HG02642 (cell line): ENCODE results near the gene HACD3.

Experiments
- ATAC-seq: cut with Tn5 transposase; IDR thresholded peaks from one replicate; pipeline ENCODE4 v1.9.1; 2021; ENCODE audit warnings: mild to moderate bottlenecking; ENCODE audit not compliant: unreplicated experiment, poor library complexity

HACD3 gene, protein sequence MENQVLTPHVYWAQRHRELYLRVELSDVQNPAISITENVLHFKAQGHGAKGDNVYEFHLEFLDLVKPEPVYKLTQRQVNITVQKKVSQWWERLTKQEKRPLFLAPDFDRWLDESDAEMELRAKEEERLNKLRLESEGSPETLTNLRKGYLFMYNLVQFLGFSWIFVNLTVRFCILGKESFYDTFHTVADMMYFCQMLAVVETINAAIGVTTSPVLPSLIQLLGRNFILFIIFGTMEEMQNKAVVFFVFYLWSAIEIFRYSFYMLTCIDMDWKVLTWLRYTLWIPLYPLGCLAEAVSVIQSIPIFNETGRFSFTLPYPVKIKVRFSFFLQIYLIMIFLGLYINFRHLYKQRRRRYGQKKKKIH

DNA sequence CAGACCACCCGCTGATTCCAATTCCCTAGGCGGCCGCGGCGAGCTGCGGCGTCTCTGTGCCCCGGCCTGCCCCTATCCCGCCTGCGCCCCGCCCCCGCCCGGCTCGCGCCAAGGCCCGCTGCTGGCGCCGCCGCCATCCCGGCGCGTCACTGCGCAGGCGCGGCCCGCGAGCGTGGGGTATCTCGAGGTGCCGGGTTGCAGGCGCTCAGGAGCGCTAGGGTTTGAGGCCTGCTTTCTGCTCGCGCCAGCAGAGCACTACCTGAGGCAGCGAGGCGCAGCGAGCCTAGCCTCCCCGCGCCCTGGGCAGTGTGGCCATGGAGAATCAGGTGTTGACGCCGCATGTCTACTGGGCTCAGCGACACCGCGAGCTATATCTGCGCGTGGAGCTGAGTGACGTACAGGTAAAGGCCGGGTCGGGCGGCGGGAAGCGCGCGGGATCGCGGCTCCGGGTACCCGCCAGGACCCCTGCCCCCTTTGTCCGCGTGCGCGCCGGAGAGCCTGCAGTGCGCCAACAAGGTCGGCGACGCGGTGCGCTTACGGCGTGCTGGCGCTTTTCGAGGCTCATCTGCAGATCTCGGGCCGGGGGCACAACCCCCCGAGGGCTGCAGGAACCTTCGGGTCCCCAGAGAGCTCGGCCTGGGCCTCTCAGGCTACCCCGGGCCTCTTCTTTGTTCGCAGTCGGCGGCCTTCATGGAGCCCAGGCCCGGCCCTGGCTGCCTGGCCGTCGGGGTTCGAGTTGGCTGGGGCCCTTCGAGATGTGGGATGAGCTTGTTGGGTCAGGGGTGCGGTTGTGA is at the start of gene HACD3:
TSS of gene HACD3 (plus strand) at position 146 of the 794 bp plus-strand sequence. CDS start at position 315, 169 bp downstream.
- ATAC-seq = peak; percentile 86

DNA sequence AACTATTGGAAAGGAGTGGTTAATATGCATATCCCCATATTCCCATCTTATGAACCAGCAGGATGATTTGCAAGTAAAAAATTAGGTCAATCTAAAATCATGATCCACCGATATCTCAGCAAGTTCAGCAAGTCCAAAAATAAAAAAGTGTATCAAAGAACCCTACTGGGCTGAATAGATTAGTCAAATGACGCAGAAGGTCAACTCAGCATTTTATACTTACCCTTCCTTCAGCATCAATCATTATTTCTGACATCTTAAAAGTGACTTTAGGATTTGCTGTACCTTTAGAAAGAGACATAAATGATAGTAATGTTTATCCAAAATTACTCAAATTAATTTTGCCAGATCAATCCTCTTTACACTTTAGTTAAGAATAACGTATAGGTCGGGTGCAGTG is 45.4 kb upstream of the HACD3 start:
- ATAC-seq = no peak

DNA sequence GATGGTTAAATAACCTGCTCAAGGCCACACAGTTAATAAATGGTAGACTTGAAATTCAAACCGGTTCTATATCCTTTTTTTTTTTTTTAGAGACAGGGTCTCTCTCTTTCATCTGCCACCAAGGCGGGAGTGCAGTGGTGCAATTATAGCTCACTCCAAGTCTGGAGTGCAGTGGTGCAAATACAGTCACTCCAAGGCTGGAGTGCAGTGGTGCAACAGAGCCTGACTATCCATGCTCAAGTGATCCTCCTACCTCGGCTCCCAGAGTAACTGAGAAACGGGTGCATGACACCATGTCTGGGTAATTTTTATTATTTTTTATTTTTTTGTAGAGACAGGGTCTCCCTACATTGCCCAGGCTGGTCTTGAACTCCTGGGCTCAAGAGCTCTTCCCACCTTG is 36.2 kb upstream of the HACD3 start:
- ATAC-seq = no peak

DNA sequence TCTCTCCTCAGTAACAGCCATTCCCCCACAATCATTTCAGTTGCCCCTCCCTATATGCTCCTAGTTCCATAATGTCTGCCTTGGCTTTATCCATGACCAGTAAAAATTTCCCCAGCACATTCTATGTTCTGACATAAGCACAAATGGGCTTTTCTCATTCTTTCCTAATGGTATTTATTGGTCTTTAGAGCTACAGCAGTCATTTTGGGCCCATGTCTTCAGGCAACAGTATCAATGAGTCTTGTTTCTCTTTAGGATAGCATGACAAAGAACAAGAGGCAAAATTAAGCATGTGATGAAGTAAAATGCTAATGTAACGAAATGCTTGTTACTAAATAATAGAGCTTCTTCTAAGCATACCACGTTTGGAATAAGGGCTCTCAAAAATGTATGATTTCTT is 20.9 kb upstream of the HACD3 start:
- ATAC-seq = no peak

DNA sequence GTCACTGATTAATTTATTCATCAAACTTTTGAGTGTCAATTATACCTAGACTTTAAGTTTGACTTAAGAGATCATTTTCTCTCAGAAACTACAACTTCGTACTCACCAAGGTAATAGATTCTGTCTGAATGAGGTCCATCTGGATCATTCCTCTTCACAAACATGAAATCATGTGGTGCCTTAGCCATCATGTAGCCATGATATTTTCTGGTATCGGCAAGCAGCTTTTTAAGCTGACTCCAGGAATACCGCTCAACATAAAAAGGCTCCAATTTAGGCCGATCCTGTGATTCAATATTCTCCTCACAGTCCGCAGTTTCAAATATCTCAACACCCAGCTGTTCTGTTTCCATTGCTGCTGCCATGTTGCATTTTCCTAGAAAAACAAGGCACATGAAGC is 18.1 kb upstream of the HACD3 start:
- no peak for ATAC-seq

DNA sequence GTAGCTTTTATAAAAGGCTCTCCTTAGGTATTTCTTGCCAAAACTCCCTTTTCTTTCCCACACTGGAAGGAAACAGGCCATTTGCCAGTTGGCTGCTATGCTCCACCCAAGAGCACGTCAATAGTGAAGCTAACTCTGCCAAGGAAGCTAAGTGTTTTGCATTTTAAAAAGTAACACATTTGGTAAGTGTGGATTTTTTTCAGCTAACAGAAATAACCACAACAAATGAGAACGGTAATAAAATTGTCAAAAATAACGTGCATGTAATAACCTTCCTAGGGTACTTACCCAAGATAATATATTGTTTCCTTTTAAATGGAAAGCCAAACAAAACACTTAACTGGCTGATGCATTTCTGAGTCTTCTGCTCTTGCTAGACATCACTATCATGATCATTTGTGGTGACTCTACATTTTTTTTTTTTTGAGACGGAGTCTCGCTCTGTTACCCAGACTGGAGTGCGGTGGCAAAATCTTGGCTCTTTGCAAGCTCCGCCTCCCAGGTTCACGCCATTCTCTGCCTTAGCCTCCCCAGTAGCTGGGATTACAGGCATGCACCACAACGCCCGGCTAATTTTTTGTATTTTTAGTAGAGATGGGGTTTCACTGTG is 17.4 kb upstream of the HACD3 start:
- no peak for ATAC-seq

DNA sequence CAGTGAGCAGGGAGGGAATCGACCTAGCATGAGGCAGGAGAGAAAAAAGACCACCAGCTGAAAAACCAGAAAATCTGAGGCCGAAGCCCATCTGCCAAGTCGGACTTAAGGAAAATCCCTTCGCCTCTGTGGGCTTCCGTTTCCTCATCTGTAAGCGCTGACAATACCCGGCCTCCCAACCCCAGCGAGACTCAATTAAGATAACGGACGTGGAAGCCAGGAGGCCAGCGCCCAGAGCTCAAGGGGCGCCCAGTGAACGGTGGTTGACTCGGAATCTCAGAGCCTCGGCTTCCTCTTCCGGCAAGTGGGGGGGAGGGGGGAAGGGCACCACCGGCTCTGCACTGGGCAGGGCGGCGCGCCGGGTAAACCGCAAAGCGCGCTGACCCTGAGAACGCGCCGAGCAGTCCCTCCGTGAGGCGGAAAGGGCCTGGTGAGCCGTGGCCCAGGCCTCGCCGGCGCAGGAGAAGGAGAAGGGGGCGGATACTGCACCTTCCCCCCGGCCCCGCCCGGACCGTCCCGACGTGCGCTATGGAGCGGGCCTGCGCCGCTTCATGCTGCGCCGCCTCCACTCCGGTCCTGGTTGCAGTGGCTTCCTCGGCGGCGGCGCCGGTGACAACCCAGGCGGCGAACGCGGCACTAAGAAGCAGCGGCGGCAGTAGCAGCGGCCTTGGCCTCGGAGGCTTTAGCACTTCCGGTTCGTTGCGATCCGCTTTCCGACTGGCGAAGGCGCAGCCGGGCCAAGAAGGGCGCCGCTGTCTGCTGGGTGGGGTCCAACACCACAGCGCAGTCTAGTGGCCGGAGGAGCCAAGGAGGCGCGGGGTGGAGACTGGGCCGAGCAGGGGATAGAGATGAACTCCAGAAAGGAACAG is 13.0 kb upstream of the HACD3 start, which contains the start of gene DPP8:
TSS of gene DPP8 (minus strand) at position 693 of the 869 bp plus-strand sequence. CDS start 5,136 bp downstream, outside the sequence.
- ATAC-seq = peak; percentile 95

DNA sequence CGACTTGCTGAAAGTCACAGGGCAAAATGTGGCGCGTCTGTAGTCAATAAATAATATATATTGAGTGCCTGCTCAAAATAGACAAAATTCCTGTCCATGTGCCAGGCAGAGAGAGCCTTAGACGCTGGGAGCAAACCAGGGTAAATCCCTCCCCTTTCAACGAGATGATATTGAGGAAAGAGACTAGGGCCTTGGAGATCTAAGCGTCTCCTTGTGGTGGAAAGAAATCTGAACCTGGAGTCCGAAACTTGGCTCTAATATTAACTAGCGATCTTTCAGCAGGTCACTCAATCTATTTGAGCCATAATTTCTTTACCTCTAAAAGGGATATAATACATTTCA is 12.4 kb upstream of the HACD3 start:
- no peak for ATAC-seq

DNA sequence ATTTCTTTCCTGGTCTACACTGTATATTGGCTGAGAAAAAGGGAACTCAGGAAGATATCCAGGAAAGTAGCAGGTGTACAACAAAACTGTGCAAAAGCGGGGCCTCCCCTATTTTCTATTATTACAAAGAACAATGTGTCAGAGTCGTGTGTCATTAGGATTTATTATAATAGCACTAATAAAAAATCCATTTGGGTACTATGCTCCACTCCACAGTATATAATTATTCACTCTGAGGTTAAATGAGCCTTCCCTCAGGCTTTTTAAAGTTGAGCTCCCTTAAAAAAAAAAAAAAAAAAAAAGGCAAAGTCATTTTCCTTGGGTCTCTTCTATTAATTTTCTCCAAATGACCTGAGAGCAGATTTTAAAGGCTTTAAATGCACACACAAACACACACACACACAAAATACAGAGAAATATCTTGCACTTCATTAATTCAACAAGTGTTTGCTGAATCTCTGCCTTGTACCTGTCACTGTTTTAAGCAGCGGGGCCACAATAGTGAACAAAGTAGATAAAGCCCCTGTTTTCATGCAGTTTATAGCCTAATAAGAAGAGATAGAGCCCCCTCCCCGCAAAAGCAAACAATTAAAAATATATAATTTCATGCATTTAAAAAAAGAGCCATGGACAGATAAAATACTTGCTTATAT is 11.5 kb upstream of the HACD3 start:
- no peak for ATAC-seq

DNA sequence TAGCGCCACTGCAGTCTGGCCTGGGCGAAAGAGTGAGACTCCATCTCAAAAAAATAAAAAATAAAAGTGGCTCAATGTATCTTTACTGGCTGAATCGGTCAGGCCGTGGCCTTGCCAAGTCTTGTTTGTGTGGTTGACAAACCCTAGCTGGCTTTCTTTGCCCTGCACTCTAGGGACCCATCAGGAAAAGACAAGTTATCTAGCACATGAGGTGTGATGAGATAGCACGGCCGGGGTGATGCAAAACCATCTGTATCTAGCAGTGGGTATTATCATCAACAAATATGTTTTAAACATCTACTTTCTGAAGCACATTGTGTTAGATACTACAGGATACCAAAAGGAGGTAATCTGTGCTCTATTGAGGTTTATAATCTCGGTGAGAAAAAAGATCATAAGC is 8.9 kb upstream of the HACD3 start:
- no peak for ATAC-seq

DNA sequence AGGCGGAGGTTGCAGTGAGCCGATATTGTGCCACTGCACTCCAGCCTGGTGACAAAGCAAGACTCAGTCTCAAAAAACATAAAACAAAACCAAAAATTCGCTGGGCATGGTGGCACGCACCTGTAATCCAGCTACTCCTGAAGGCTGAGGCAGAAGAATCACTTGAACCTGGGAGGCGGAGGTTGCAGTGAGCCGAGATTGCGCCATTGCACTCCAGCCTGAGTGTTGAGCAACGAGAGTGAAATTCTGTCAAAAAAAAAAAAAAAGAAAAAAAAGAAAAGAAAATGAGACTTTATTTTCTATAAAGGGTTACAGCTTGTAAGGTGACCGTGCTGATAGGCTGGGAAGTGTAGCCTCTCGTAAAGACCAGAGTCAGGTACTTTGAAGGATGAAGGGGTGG is 6.0 kb upstream of the HACD3 start:
- ATAC-seq = no peak

DNA sequence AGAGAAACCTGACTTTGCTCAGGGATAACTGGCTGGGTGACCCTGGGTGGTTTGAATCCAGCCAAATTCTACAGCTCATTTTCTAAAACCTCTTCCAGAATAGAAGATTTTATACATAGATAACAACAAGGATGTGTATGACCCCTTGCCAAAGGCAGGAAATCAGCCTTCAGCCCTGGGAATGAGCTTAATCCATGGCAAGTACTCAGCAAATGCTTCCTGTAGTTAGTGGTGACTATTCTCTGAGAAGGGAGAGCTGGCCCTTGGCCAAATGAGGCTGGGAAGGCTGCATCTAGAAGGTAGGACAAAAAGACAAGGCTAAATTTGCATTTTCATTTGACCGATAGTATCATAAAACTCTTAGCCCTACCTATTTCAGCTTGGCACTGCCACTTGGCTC is 4.6 kb upstream of the HACD3 start:
- no peak for ATAC-seq

DNA sequence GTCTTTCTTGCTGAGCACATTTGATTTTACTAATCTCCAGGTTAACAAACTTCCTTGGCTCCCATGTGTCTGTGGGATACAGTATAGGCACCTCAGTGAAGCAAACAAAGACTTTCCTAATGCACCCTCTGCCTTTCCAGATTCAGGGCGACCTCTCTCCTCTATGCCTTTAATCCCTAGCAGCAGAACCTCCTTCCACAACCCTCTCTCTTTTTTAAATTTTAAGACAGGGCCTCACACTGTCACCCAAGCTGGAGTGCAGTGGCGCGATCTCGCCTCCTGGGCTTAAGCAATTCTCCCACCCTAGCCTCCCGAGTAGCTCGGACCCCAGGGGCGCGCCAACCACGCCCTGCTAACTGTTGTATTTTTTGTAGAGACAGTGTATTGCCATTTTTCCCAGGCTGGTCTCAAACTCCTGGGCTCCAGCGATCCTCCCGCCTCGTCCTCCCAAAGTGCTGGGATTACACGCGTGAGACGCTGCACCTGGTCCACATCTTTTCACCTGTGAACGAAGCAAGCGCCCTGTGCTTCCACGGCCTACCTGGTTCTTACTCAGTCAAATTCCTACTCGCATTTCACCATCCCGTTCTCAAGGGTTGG is 1.7 kb upstream of the HACD3 start:
- no peak for ATAC-seq

DNA sequence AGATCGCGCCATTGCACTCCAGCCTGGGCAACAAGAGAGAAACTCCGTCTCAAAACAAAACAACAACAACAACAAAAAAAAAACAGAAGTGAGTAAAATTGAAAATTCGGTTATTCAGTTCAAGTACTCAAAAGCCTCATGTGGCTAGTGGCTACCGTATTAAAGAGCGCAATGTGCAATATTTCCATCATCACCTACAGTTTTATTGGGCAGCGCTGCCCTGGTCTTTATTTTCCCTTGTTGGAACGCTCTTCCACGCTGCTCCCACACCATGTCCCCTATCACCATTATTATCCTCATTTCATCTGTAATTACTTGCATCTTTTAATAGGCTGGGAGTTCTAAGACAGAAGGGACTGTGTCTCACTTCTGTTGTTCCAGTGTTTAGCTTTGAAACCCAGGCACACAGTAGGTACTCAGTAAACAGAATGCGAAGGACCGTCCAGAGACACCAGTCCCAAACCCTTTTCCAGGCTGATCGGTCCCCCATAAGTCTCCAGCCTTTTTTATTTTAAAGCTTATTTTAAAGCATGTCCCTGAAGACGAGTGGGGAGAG is 423 bp upstream of the HACD3 start:
- no peak for ATAC-seq

DNA sequence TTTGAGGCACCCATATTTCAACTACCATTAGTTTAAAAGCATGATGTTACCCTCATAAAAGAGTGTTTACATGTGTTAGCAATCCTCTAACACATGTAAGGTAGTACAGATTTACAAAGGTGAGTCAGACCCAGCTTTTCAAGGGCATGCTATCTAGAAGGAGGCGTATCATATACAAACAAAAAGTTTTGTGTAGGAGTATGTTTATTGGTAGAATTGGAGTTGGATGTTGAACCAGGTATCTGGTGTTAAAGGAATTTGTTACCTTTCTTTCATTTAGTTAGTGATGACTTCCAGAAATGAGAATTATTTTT is 2.4 kb downstream of the HACD3 start:
- ATAC-seq = no peak

DNA sequence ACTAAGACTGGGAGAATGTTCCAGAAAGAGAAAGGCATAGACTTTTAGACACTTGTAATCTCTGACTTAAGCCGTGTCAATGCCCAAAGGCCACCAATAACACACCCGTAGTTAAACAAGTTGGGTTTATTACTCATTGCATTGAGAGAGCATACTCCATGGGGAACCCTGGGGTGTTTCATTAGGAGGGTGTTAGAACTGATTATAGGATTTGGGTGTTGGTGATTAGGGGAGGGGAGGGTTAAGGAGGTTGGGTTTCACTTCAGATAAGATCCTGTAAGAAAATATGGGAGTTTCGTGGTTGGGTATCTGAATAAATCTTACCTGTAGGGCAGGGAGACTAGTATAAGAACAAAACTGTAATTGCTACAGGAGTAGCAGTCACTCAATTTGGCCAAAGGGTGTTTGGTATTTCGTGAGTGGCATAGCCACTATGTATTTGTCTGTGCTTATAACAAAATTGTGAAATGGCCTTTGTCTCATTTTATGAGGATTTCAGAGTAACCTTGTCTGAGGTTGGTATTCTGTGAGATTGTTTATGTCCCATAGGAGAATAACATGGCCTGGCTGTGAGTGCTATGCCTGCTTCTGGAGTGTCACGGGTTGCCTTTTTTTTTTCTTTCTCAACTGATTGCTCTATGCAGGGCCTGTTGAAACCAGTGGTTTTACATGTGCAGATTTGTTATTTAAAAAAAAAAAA is 2.9 kb downstream of the HACD3 start:
- ATAC-seq = no peak

DNA sequence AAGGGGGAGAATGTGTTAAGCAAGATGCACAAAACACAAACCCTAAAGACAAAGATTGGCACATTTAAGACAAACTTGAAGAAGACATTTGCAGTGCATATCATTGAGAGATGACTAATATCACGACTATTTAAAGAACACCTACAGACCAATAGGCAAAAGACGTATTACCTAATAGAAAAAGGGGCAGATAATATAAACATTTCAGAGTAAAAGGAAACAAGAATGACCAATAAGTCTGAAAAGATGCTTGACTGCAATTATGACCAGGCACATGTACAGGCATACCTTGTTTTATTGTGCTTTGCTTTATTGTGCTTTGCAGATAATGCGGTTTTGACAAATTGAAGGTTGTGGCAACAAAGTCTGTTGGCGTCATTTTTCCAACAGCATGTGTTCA is 4.9 kb downstream of the HACD3 start:
- ATAC-seq = no peak

DNA sequence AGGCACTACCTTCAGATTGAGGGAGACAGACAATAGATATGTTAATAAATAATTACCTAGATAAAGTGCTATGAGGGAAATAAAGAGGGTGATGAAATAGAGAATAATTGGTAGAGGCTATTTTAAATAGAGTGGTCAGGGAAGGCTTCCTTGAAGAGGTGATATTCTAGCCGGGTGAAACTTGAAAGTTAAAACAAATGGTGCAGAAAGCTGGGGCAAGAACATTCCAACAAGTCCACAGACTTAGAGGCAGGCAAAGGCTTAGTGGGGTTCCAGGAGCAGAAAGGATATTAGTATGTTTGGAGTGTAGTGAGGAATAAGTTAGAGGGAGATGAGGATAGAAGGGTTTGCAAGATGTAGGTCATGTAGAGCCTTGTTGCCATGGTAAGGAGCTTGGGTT is 10.1 kb downstream of the HACD3 start:
- ATAC-seq = no peak
